Activated naive CD4-positive, alpha-beta T cell treated with anti-CD3 and anti-CD28 coated beads, Interleukin-2, amount 10 ng/mL, durations not matched to agents 7 days and 5 days (primary cell): Measurements from ENCODE around the gene ITIH5.

ENCODE experiments used
- CTCF ChIA-PET: fragments of 350-600 bp; sonication (Branson Sonifier 250); formaldehyde crosslinking; loops from one replicate; lab custom pipeline; 2021; ENCODE audit warnings: antibody characterized with exemption; lab: Charles Lee
- DNase-seq: peaks from one replicate; pipeline ENCODE4 v3.0.0-alpha.2; 2020
- H3K27ac Mint-ChIP-seq: one replicate; pipeline ENCODE4 v1.8.0; 2021; ENCODE audit warnings: mild to moderate bottlenecking, moderate library complexity, mixed read lengths
- H3K27me3 Mint-ChIP-seq: one replicate; pipeline ENCODE4 v1.8.0; 2021; ENCODE audit warnings: mild to moderate bottlenecking, mixed read lengths
- H3K36me3 Mint-ChIP-seq: one replicate; pipeline ENCODE4 v1.8.0; 2021; ENCODE audit warnings: mixed read lengths
- H3K4me1 Mint-ChIP-seq: one replicate; pipeline ENCODE4 v1.8.0; 2021; ENCODE audit warnings: mixed read lengths
- H3K4me3 Mint-ChIP-seq: one replicate; pipeline ENCODE4 v1.8.0; 2021; ENCODE audit warnings: mild to moderate bottlenecking, moderate library complexity, mixed read lengths
- H3K9me3 Mint-ChIP-seq: one replicate; pipeline ENCODE4 v1.8.0; 2021; ENCODE audit warnings: mixed read lengths

ITIH5 gene

DNA sequence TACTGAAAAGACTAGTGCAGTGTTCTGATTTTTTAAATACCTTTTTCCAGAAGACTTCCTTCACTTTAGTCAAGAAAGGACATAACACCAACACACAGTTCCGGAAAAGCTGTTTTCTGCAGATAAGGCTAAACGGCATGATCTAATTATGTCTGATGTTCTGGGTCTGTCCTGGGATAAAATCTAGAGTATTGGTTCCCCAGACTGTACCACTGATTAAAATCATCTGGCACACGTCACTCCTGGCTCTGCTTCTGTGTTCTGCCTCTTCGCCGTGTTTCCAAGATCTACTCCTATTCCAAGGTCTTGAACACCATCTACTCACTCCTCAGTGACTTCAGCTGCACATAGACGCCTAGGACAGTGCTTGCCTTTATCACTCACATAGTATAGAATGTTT is 155.2 kb downstream of the ITIH5 start:
- Mint-ChIP-seq H3K4me1 (peaks cover 46% of the 10 kb centered on the region), H3K4me3 (no peak overlapping the region), H3K36me3 (peaks cover 32% of the 10 kb centered on the region), H3K27ac (no peak overlapping the region), H3K27me3 (peaks cover 22% of the 10 kb centered on the region), H3K9me3 (peaks cover 34% of the 10 kb centered on the region)
- DNase-seq: no peak
- CTCF ChIA-PET: interaction anchor here (2.3 to 2.7 kb wide), 2 partner anchors 12 to 14 kb away, joined by 6 to 7 read pairs; no protein-coding TSS in a partner anchor
